ENCODE measurements around the gene RNPS1. TPM values are rescaled to one million over a fixed set of nuclear protein-coding genes. Genes with fewer than 3 reads are reported as not detected.

RNPS1 gene
- total RNA-seq, 1 experiment from 2014 or later, result 164 TPM

- Histone ChIP-seq H3K27me3 (replicated peaks) (peaks cover 4% of the 10 kb centered on the region), H3K4me1 (replicated peaks) (peaks cover 13% of the 10 kb centered on the region), H3K27ac (peak overlapping the region; percentile 90; the same call in 1 of the 2 replicates)
Measured at GRCh38 chr16:2204416-2205103, 63.4 kb downstream of the RNPS1 start.

More at GRCh38 chr16:2204416-2205103, 63.4 kb downstream of the RNPS1 start:
- Histone ChIP-seq H3K4me3 (peak overlapping the region; percentile 96), H3K9me3 (replicated peaks) (no peaks in the 10 kb centered on the region), H3K36me3 (peaks cover 32% of the 10 kb centered on the region)
- no peak for DNase-seq (ENCODE audit: low read depth in 1 of 2, low spot score in 2 of 2)

Other genes with a start within 250 kb of the RNPS1 start
- gene NPW, start 248.3 kb downstream of the RNPS1 start, total RNA-seq (2014; rRNA removed; shearing (Covaris generic)), result not detected in 2 replicates
- gene NHERF2, start 241.2 kb downstream of the RNPS1 start, total RNA-seq (2014; rRNA removed; shearing (Covaris generic)), result 50.2 and 57.3 TPM in 2 replicates
- gene NTHL1, start 220.3 kb downstream of the RNPS1 start, total RNA-seq (2014; rRNA removed; shearing (Covaris generic)), result 33.9 and 59.3 TPM in 2 replicates
- 36.9 and 51.9 TPM in 2 replicates for gene TSC2, start 220.1 kb downstream of the RNPS1 start, total RNA-seq (2014; rRNA removed; shearing (Covaris generic))
- 60.4 and 97.9 TPM in 2 replicates for gene PKD1, start 132.2 kb downstream of the RNPS1 start, total RNA-seq (2014; rRNA removed; shearing (Covaris generic))
- 0.16 TPM in 1 of 2 replicates, not detected in the other for gene RAB26, start 119.5 kb downstream of the RNPS1 start, total RNA-seq (2014; rRNA removed; shearing (Covaris generic))
- 26.4 and 39.5 TPM in 2 replicates for gene TRAF7, start 112.3 kb downstream of the RNPS1 start, total RNA-seq (2014; rRNA removed; shearing (Covaris generic))
- gene CASKIN1, start 71.5 kb downstream of the RNPS1 start, total RNA-seq (2014; rRNA removed; shearing (Covaris generic)), result not detected in 2 replicates
- gene MLST8, start 62.7 kb downstream of the RNPS1 start, total RNA-seq (2014; rRNA removed; shearing (Covaris generic)), result 25.3 and 34.1 TPM in 2 replicates
- gene BRICD5, start 57.3 kb downstream of the RNPS1 start, total RNA-seq (2014; rRNA removed; shearing (Covaris generic)), result 0.88 and 4.6 TPM in 2 replicates
- 37.8 and 47.1 TPM in 2 replicates for gene PGP, start 53.3 kb downstream of the RNPS1 start, total RNA-seq (2014; rRNA removed; shearing (Covaris generic))
- gene E4F1, start 44.5 kb downstream of the RNPS1 start, total RNA-seq (2014; rRNA removed; shearing (Covaris generic)), result 44.7 and 47.6 TPM in 2 replicates
- gene DNASE1L2, start 31.7 kb downstream of the RNPS1 start, total RNA-seq (2014; rRNA removed; shearing (Covaris generic)), result 1.4 TPM in 2 replicates
- gene ECI1, start 16.5 kb downstream of the RNPS1 start, total RNA-seq (2014; rRNA removed; shearing (Covaris generic)), result 80.2 and 93.3 TPM in 2 replicates
- gene ABCA3, start 72.6 kb upstream of the RNPS1 start, total RNA-seq (2014; rRNA removed; shearing (Covaris generic)), result 0.06 TPM in 1 of 2 replicates, not detected in the other
- gene CCNF, start 161.3 kb upstream of the RNPS1 start, total RNA-seq (2014; rRNA removed; shearing (Covaris generic)), result 43.4 and 48.2 TPM in 2 replicates
- gene TEDC2, start 192.0 kb upstream of the RNPS1 start, total RNA-seq (2014; rRNA removed; shearing (Covaris generic)), result 22.3 and 36.3 TPM in 2 replicates
- gene NTN3, start 203.2 kb upstream of the RNPS1 start, total RNA-seq (2014; rRNA removed; shearing (Covaris generic)), result 0.24 TPM in 1 of 2 replicates, not detected in the other
- 8.4 and 9.3 TPM in 2 replicates for gene TBC1D24, start 207.0 kb upstream of the RNPS1 start, total RNA-seq (2014; rRNA removed; shearing (Covaris generic))
- gene ATP6V0C, start 245.8 kb upstream of the RNPS1 start, total RNA-seq (2014; rRNA removed; shearing (Covaris generic)), result 44.6 and 69.7 TPM in 2 replicates